Activated CD4-positive, alpha-beta T cell treated with anti-CD3 and anti-CD28 coated beads for 4 hours (primary cell): ENCODE results near the gene AUTS2.

Source experiments
- DNase-seq, 2 donors: peaks; one replicate each; pipeline ENCODE4 v3.0.0-alpha.2; 2020

The AUTS2 gene

GRCh38 chr7:70758646-70759045, 1160.4 kb downstream of the AUTS2 start:
- no peak for DNase-seq

- no peak for DNase-seq
These were observed 1161.4 kb downstream of the AUTS2 start for GRCh38 chr7:70759674-70760073.

GRCh38 chr7:70761711-70762328, 1163.5 kb downstream of the AUTS2 start:
- no peak for DNase-seq

- no peak for DNase-seq
These were observed 1164.4 kb downstream of the AUTS2 start for GRCh38 chr7:70762696-70763095.

DNA sequence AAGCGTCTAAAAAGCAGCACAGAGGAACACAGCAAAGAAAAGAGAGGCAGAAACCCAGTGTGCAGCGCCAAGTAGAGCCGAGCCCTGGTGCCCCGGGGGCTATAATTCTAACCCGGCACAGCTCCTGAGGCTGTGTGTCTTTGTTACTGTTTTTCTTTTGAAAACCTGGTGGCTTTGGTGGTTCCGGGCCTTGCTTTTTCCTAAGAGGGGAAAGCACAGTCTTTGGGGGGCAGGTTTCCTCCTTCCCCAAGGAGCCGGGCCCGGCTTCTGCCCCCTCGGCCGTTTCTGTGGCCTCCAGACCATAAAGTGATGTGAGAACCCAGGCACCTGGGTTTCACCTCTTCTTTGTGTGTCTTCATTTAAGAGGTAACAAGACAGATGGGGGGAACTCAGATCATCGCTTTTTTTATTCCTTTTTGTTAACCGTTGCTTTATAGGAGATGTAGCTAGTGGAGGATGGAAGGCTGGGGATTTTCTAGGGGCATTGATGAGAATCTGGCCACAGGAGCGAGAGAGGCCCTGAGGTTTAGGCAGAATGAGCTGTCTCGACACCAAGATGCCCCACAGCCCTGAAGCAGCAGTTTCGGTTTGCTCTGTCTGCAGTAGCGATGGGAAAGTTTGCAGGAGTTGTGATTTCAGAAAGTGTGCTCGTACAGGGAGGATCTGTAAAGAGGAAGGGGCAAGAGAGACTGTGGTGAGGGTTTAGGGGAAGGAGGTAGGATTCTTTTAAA, 1165.9 kb downstream of the AUTS2 start:
- DNase-seq, result peak in 1 of 2 donors; percentile 8

DNA sequence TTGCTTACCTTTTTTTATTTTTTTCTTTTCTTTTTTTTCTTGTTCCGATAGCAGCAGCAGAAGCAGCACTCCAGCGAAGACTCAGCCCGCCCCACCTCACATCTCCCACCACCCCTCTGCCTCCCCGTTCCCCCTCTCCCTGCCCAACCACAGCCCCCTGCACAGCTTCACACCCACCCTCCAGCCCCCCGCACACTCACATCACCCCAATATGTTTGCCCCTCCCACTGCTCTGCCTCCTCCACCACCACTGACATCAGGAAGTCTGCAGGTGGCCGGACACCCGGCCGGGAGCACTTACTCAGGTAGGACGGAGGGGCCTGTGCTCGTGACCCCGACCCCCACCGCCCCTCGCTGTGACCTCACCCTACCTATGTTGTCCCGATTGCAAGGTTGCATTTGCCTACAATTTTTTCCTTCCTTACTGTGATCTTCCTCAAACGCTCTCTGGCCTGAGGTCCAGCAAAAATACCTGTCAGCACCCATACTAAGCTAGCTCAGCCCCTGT, 1166.5 kb downstream of the AUTS2 start:
- DNase-seq, result no peak

DNA sequence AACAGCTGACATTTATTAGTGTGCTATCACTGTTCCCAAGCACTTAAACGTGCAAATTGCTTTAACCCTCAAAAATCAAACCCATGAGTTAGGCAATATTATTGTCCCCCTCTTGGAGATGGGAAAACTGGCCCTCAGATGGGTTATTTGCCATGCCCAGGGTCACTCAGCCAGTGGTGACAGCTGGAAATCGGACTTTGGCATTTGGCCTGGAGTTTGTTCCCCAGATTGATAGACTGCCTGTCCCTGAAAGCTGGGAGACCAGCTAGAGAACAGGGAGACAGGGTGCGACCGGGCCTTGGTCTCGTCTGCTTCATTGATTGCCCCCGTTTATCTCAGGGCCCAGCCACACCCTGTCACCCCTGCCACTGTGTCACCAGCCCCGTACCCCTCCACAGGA, 1167.4 kb downstream of the AUTS2 start:
- DNase-seq, result no peak

DNA sequence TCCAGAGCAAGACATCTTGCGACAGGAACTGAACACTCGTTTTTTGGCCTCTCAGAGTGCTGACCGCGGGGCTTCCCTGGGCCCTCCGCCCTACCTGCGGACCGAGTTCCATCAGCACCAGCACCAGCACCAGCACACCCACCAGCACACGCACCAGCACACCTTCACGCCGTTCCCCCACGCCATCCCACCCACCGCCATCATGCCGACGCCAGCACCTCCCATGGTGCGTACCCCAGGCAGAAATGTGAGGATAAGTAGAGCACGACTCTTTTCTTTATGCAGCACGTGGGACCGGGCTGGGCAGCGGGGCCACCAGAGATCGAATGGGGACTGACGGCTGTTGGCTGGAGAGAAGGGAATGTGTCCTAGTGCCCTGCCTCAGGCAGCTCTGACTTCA, 1167.8 kb downstream of the AUTS2 start:
- no peak for DNase-seq

- DNase-seq, result no peak
These were observed 1168.4 kb downstream of the AUTS2 start for GRCh38 chr7:70766694-70767093.

DNA sequence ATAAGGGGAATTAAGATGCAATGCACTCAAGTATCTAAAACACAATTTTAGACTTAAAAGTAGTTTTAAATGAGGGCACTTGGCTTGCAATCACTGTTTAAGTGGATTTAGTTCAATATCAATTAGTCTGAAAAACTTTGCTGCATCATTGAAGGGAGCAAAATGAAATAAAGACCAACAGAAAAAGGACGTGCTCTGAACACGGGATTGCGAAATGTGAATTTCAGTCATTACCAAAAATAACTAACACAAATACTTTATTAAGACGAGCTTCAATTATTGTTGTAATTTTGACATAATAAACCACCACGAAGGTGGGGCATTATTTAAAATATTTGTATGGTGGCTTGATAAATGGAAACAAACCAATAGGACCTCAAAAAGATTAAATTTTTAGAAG, 1171.9 kb downstream of the AUTS2 start:
- DNase-seq, result no peak

DNA sequence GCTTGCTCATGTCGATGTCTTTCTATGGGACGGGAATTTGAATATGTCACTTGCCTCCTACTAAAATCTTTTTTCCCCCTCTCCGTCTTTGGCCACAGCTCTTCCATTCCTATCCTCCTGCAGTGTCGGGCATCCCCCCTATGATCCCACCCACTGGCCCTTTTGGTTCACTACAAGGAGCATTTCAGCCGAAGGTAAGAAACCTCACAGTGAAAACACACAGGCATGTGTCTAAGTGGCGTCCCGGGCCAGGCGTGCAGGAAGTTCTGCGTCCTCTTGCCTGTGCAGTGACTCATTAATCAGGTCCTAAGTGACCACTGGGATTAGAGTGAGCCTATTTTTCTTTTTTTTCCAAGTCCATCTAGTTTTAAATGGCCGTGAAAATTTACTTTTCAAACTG, 1173.2 kb downstream of the AUTS2 start:
- no peak for DNase-seq

DNA sequence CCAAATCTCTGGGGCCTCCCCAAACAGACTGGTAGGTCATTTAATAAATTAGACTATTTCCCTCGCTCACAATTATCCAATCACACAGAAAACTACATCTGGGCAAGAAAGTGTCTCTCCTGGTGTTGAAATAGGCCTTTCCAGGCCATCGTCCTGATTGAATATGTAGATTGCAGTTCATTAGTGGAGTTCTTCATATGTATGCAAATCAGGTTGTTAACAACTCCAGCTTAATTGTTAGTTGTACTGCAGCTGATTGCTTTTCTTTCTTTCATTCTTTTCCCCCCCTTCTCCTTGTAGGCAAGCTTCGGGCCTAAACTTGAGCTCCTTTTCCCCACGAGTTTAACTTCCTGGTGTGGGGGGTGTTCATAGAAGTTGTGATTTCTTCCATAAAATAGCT, 1174.6 kb downstream of the AUTS2 start:
- DNase-seq, result no peak

GRCh38 chr7:70773406-70773805, 1175.1 kb downstream of the AUTS2 start:
- no peak for DNase-seq

- DNase-seq, result no peak
These were observed 1176.8 kb downstream of the AUTS2 start for GRCh38 chr7:70774950-70775527.

DNA sequence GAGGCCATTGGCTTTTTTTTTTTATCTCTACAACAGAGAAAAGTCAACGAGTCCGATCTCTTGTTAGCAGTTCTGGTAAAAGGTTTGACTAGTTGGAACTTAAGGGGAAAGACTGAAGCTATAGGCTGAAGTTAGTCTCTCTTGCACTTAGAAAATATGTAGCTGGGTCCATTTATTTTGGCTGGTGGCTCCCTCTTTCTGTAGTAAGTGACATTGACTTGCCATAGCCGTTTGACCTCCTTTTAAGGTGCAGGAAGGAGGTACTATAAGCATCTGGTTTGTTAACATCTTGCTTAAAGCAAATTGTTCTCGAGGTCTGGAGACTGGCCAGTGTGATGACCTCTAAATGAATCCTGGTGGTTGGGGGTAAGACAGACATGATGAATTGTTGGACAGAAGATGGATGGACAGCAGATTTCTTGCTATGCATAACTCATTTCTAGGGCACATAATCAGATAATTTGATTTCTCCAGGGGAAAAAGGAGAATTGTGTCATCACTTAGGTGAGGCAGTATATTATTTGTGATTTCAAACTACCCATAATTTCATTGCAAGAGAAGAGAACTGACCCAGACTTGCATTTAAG, 1177.4 kb downstream of the AUTS2 start:
- DNase-seq, result no peak

DNA sequence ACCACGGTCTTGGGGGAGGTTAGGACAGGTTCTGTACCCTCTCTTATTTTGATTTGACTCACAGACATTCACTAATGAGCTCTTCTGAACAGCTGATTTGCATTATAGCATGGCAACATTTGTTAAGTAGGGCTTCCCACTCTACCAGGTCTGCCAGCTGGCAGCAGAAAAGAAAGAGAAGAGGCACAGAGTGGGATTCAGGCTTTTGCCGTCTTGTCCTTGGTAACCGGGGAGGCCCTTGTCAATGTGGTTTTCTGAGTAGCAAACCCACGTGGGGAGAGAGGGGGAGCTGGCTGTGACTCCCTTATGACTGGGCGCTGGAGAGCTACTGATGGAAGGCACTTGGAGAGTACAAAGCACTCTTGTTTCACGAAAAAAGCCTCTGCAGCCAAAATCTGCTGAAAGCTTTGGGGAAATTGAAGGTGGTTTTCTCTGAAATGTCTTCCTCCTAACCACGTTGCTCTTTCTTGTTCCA, 1178.4 kb downstream of the AUTS2 start:
- peak in 1 of 2 donors; percentile 18 for DNase-seq

DNA sequence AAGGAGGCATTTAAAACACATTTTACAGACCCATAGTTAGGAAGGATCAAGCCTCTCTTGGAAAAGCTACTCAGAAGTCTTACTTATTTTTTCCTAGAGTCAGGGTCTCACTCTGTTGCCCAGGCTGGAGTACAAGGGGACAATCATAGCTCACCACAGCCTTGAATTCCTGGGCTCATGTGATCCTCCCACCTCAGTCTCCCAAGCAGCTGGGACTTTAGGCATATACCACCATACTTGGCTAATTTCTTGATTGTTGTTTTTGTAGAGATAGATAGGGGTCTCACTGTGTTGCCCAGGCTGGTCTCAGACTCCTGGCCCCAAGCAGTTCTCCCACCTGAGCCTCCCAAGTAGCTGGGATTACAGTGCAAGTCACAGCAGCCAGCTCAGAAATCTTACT, 1179.0 kb downstream of the AUTS2 start:
- no peak for DNase-seq

GRCh38 chr7:70778585-70778984, 1180.3 kb downstream of the AUTS2 start:
- DNase-seq, result no peak

DNA sequence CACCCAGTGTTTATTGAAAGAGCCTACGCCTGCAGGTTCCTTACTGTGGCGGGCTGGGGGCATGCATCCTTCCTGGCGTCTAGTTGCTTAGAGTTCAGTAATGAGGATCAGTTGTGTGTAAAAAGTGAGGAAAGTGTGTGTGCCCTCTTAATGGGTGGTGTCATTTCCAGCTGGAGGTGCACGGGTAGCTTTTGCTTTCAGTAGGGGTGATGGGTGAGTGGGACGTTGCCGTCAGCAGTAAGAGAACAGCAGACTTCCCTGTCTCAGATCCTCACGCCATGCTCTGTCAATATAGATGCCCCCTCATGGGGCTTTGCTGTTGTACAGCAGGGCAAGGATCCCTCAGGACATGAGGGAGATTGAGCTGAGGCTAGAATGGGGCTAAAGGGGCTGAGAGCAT, 1181.0 kb downstream of the AUTS2 start:
- DNase-seq, result no peak

GRCh38 chr7:70781922-70782311, 1183.6 kb downstream of the AUTS2 start:
- no peak for DNase-seq

- no peak for DNase-seq
These were observed 1184.5 kb downstream of the AUTS2 start for GRCh38 chr7:70782796-70783195.

DNA sequence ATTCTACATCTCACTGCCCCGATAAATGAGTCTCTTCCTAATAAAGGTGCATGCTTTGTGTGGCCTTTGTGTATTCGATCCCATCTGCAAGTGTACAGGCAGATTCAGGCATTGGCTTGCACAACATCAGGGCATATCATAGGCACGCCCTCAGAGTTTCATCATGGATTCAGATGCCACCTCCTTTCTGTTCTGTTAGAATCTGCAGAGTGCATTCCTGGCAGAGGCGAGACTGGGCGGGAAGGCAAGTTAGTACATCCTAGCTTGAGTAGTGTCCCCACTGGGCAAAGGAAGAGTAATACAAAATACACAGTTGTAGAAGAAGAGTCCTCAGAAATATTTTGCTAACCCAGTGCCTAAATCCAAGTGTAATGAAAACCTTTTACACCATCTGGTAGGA, 1187.2 kb downstream of the AUTS2 start:
- no peak for DNase-seq

DNA sequence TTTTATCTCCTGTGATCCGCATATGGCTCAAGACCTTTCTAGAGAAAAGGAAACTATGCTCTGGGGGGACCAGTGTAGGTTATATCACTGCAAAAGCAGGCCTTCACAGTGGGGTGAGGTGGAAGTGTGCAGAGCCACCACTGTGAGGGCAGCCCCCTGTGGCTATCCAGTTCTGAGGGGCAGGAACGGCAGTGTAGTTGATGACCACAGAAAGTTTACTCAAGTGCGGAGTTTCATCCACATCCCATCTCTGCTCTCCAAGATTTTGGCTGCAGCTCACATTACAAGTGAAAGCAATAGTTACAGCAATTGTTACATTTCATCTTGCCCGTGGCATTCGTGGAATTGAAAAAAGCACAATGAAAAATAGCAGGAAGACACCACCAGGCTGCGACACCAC, 1187.8 kb downstream of the AUTS2 start:
- no peak for DNase-seq

GRCh38 chr7:70787286-70787685, 1189.0 kb downstream of the AUTS2 start:
- no peak for DNase-seq
